ENCODE data around the gene RANGRF. TPM values are rescaled to one million over a fixed set of nuclear protein-coding genes. Genes with fewer than 3 reads are reported as not detected.

RANGRF gene
- total and polyA plus RNA-seq, 4 donors = 9.2 to 40.5 (median 28.6) TPM

GRCh38 chr17:8255499-8255898 lies 33.0 kb upstream of the RANGRF start:
- no peak for DNase-seq (ENCODE audit: low read depth in 4 of 6, low spot score in 6 of 6)
- 100% methylated on average over 5 of the region's 9 CpGs for WGBS (ENCODE audit: insufficient coverage)
- Histone ChIP-seq H3K4me1 (ENCODE audit: control insufficient read depth, insufficient read depth, low read length) (no peaks in the 10 kb centered on the region), H3K27ac (ENCODE audit: low read depth, low read length) (no peak overlapping the region), H3K9me3 (ENCODE audit: control insufficient read depth, insufficient read depth, low read length) (no peaks in the 10 kb centered on the region), H3K27me3 (ENCODE audit: control insufficient read depth, insufficient read depth, low read length) (no peaks in the 10 kb centered on the region), H3K36me3 (ENCODE audit: control insufficient read depth, insufficient read depth, low read length) (peaks cover 56% of the 10 kb centered on the region), H3K4me3 (ENCODE audit: low read depth, low read length) (no peak overlapping the region)

- Histone ChIP-seq H3K9me3 (ENCODE audit: control insufficient read depth, insufficient read depth, low read length) (no peaks in the 10 kb centered on the region), H3K36me3 (ENCODE audit: control insufficient read depth, insufficient read depth, low read length) (peaks cover 63% of the 10 kb centered on the region), H3K4me1 (ENCODE audit: control insufficient read depth, insufficient read depth, low read length) (no peaks in the 10 kb centered on the region), H3K4me3 (ENCODE audit: low read depth, low read length) (no peak overlapping the region), H3K27ac (ENCODE audit: low read depth, low read length) (no peak overlapping the region), H3K27me3 (ENCODE audit: control insufficient read depth, insufficient read depth, low read length) (no peaks in the 10 kb centered on the region)
- DNase-seq (ENCODE audit: low read depth in 4 of 6, low spot score in 6 of 6) = no peak
- WGBS (ENCODE audit: insufficient coverage) = 97% methylated on average over 6 of the region's 10 CpGs
These were observed 32.2 kb upstream of the RANGRF start for GRCh38 chr17:8256291-8256690.

DNA sequence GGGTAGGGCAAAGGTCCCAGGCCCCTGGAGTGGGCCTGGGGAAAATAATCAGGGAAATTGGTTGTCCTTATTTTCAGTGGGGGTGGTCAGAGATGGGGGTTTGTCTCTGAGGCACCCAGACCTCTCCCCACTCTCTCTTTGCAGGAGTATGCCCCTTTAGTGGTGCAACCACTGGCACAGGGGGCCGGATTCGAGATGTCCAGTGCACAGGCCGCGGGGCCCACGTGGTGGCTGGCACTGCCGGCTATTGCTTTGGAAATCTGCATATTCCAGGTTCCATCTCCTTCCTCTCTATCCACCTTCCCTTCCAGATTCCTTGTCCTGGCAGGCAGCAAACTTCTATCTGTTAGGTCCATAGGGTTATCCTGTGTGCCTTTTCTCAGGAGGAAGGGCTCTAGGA lies 31.8 kb upstream of the RANGRF start:
- no peak for DNase-seq (ENCODE audit: low read depth in 4 of 6, low spot score in 6 of 6)

DNA sequence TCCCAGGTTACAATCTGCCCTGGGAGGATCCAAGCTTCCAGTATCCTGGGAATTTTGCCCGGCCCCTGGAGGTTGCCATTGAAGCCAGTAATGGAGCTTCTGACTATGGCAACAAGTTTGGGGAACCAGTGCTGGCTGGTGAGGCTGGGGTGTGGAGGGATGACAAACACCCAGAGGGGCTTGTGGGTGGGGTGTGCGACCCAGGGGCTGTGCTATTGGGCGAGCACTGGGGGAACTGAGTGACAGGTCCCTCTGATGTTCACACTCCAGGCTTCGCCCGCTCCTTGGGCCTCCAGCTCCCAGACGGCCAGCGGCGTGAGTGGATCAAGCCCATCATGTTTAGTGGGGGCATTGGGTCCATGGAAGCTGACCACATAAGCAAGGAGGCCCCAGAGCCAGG lies 30.7 kb upstream of the RANGRF start:
- Histone ChIP-seq H3K36me3 (ENCODE audit: control insufficient read depth, insufficient read depth, low read length) (peaks cover 73% of the 10 kb centered on the region), H3K27me3 (ENCODE audit: control insufficient read depth, insufficient read depth, low read length) (no peaks in the 10 kb centered on the region), H3K4me1 (ENCODE audit: control insufficient read depth, insufficient read depth, low read length) (no peaks in the 10 kb centered on the region), H3K9me3 (ENCODE audit: control insufficient read depth, insufficient read depth, low read length) (no peaks in the 10 kb centered on the region), H3K4me3 (ENCODE audit: low read depth, low read length) (no peak overlapping the region), H3K27ac (ENCODE audit: low read depth, low read length) (no peak overlapping the region)
- WGBS (ENCODE audit: insufficient coverage) = 93% methylated on average over 7 of the region's 8 CpGs
- DNase-seq (ENCODE audit: low read depth in 4 of 6, low spot score in 6 of 6) = no peak

More for the DNA sequence above, 31.8 kb upstream of the RANGRF start:
- Histone ChIP-seq H3K27me3 (ENCODE audit: control insufficient read depth, insufficient read depth, low read length) (no peaks in the 10 kb centered on the region), H3K4me3 (ENCODE audit: low read depth, low read length) (no peak overlapping the region), H3K9me3 (ENCODE audit: control insufficient read depth, insufficient read depth, low read length) (no peaks in the 10 kb centered on the region), H3K27ac (ENCODE audit: low read depth, low read length) (no peak overlapping the region), H3K36me3 (ENCODE audit: control insufficient read depth, insufficient read depth, low read length) (peaks cover 67% of the 10 kb centered on the region), H3K4me1 (ENCODE audit: control insufficient read depth, insufficient read depth, low read length) (no peaks in the 10 kb centered on the region)
- 100% methylated on average over 2 of the region's 6 CpGs for WGBS (ENCODE audit: insufficient coverage)

DNA sequence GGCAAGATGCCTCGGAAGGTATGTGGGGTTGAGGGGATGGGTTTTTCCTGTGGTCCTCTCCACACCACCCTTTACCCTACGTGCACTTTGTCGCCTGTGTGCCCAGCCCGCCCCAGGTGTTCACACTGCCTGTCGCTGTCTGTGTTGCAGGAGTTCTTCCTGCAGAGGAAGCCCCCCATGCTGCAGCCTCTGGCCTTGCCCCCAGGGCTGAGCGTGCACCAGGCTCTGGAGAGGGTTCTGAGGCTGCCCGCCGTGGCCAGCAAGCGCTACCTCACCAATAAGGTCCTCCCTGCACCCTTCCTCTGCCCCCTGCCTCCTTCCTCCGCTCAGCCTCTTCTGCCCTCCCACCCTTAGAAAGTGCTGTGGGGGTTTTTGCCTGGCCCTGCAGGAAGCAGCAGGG lies 24.1 kb upstream of the RANGRF start:
- Histone ChIP-seq H3K9me3 (ENCODE audit: control insufficient read depth, insufficient read depth, low read length) (no peaks in the 10 kb centered on the region), H3K27ac (ENCODE audit: low read depth, low read length) (no peak overlapping the region), H3K4me1 (ENCODE audit: control insufficient read depth, insufficient read depth, low read length) (no peaks in the 10 kb centered on the region), H3K27me3 (ENCODE audit: control insufficient read depth, insufficient read depth, low read length) (no peaks in the 10 kb centered on the region), H3K4me3 (ENCODE audit: low read depth, low read length) (no peak overlapping the region), H3K36me3 (ENCODE audit: control insufficient read depth, insufficient read depth, low read length) (peaks cover 83% of the 10 kb centered on the region)
- WGBS (ENCODE audit: insufficient coverage) = 100% methylated on average over 3 of the region's 10 CpGs
- no peak for DNase-seq (ENCODE audit: low read depth in 4 of 6, low spot score in 6 of 6)

DNA sequence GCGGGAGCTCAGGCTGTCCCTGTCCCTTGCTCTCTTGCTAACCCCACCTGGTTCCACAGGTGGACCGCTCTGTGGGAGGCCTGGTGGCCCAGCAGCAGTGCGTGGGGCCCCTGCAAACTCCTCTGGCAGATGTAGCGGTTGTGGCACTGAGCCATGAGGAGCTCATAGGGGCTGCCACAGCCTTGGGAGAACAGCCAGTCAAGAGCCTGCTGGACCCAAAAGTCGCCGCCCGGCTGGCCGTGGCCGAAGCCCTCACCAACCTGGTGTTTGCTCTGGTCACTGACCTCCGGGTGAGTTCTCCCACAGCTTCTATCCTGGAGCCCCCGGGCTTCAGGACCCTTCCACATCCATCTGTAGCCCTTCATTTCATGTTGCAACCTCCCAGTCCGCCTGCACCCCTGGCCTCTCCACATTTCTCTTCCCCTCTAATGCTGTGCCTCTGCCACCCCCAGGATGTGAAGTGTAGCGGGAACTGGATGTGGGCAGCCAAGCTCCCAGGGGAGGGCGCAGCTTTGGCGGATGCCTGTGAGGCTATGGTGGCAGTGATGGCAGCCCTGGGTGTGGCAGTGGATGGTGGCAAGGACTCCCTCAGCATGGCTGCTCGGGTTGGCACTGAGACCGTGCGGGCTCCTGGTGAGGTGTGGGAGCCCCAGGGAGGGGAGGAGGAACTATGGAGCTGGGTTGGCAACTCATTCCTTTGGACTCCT lies 23.5 kb upstream of the RANGRF start:
- Histone ChIP-seq H3K4me3 (ENCODE audit: low read depth, low read length) (no peak overlapping the region), H3K4me1 (ENCODE audit: control insufficient read depth, insufficient read depth, low read length) (no peaks in the 10 kb centered on the region), H3K27ac (ENCODE audit: low read depth, low read length) (no peak overlapping the region), H3K27me3 (ENCODE audit: control insufficient read depth, insufficient read depth, low read length) (no peaks in the 10 kb centered on the region), H3K9me3 (ENCODE audit: control insufficient read depth, insufficient read depth, low read length) (no peaks in the 10 kb centered on the region), H3K36me3 (ENCODE audit: control insufficient read depth, insufficient read depth, low read length) (peaks cover 89% of the 10 kb centered on the region)
- DNase-seq (ENCODE audit: low read depth in 4 of 6, low spot score in 6 of 6) = no peak
- 95% methylated on average over 17 of the region's 18 CpGs for WGBS (ENCODE audit: insufficient coverage)

- no peaks in the 10 kb centered on the region for H3K9me3 ChIP-seq (ENCODE audit: control insufficient read depth, insufficient read depth, low read length)
- H3K27ac ChIP-seq (ENCODE audit: low read depth, low read length) = no peak overlapping the region
- whole genome bisulfite sequencing (ENCODE audit: insufficient coverage) = 90% methylated on average over 15 of the region's 29 CpGs
- H3K4me3 ChIP-seq (ENCODE audit: low read depth, low read length) = no peak overlapping the region
- H3K4me1 ChIP-seq (ENCODE audit: control insufficient read depth, insufficient read depth, low read length) = no peaks in the 10 kb centered on the region
- H3K36me3 ChIP-seq (ENCODE audit: control insufficient read depth, insufficient read depth, low read length) = peaks cover 78% of the 10 kb centered on the region
- DNase-seq (ENCODE audit: low read depth in 4 of 6, low spot score in 6 of 6) = no peak
- H3K27me3 ChIP-seq (ENCODE audit: control insufficient read depth, insufficient read depth, low read length) = no peaks in the 10 kb centered on the region
These were observed 21.6 kb upstream of the RANGRF start for GRCh38 chr17:8266648-8267479.

DNA sequence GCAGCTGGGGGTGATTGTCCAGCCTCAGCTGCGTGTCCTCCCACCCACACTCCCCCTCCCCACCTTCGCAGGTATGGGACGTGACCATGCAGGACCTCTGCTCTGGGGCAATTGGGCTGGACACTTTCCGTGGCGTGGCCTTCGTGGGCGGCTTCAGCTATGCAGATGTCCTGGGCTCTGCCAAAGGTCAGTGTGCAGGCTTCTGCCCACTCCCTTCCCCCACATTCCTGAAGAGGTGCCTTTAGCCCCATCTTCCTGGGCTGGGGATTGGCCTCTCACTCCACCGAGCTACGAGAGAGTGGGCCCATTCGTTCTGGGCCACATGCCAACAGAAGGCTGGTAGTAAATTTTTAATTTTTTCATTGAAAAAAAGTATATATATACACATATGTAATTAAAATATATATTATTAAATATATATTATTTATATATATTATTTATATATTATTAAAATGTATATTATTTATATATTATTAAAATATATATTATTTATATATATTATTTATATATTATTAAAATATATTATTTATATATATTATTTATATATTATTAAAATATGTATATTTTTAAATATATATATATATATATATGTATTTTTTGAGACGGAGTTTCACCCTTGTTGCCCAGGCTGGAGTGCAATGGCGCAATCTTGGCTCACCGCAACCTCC lies 20.9 kb upstream of the RANGRF start:
- H3K27me3 ChIP-seq (ENCODE audit: control insufficient read depth, insufficient read depth, low read length) = no peaks in the 10 kb centered on the region
- peaks cover 76% of the 10 kb centered on the region for H3K36me3 ChIP-seq (ENCODE audit: control insufficient read depth, insufficient read depth, low read length)
- DNase-seq (ENCODE audit: low read depth in 4 of 6, low spot score in 6 of 6) = no peak
- no peak overlapping the region for H3K4me3 ChIP-seq (ENCODE audit: low read depth, low read length)
- no peaks in the 10 kb centered on the region for H3K4me1 ChIP-seq (ENCODE audit: control insufficient read depth, insufficient read depth, low read length)
- H3K27ac ChIP-seq (ENCODE audit: low read depth, low read length) = no peak overlapping the region
- no peaks in the 10 kb centered on the region for H3K9me3 ChIP-seq (ENCODE audit: control insufficient read depth, insufficient read depth, low read length)
- 97% methylated on average over 9 of the region's 13 CpGs for WGBS (ENCODE audit: insufficient coverage)

- Histone ChIP-seq H3K27ac (ENCODE audit: low read depth, low read length) (no peak overlapping the region), H3K4me3 (ENCODE audit: low read depth, low read length) (no peak overlapping the region), H3K9me3 (ENCODE audit: control insufficient read depth, insufficient read depth, low read length) (no peaks in the 10 kb centered on the region), H3K27me3 (ENCODE audit: control insufficient read depth, insufficient read depth, low read length) (no peaks in the 10 kb centered on the region), H3K36me3 (ENCODE audit: control insufficient read depth, insufficient read depth, low read length) (peaks cover 65% of the 10 kb centered on the region), H3K4me1 (ENCODE audit: control insufficient read depth, insufficient read depth, low read length) (no peaks in the 10 kb centered on the region)
- 95% methylated on average over 22 of the region's 29 CpGs for WGBS (ENCODE audit: insufficient coverage)
- no peak for DNase-seq (ENCODE audit: low read depth in 4 of 6, low spot score in 6 of 6)
These were observed 19.7 kb upstream of the RANGRF start for GRCh38 chr17:8268550-8269298.
